Stimulated activated CD4-positive, alpha-beta T cell treated with anti-CD3 and anti-CD28 coated beads, Interleukin-1b, Interleukin-23, amount 100 ng/mL, for 4 hours (primary cell): Measurements from ENCODE around the gene DNMBP.
"Not testable (repeated sequence)": the region's sequence is repeated elsewhere in the genome, so short reads cannot be mapped to it uniquely, and the experiment has no call there.

Experiments used
- DNase-seq, 2 donors: peaks; one replicate each; pipeline ENCODE4 v3.0.0-alpha.2; 2020; ENCODE audit warnings: low read depth in 2 of 2

DNMBP gene

GRCh38 chr10:99946051-99946450, 63.7 kb downstream of the DNMBP start:
- DNase-seq: not testable (repeated sequence)

DNA sequence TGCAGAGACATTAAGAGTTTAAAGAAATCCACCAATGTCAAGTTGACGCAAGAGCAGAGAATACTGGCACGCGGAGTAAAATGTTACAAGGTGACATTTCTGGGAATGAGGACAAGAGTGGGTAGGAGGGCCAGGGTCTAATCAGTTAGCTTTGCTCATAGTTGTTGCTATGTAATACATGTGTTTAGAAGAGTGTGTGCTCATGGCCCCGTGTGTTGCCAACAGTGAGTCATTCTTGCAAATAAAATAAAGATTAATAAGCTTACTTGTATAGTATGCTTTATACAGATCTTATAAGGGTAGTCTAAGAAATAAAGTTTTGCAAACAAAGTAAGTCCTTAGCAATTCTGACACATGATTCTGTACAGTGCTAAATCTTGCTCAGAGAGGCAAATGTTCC, 64.5 kb downstream of the DNMBP start:
- DNase-seq: no peak

GRCh38 chr10:99944860-99945259, 64.9 kb downstream of the DNMBP start:
- DNase-seq: no peak

GRCh38 chr10:99943908-99944307, 65.8 kb downstream of the DNMBP start:
- DNase-seq: no peak

DNA sequence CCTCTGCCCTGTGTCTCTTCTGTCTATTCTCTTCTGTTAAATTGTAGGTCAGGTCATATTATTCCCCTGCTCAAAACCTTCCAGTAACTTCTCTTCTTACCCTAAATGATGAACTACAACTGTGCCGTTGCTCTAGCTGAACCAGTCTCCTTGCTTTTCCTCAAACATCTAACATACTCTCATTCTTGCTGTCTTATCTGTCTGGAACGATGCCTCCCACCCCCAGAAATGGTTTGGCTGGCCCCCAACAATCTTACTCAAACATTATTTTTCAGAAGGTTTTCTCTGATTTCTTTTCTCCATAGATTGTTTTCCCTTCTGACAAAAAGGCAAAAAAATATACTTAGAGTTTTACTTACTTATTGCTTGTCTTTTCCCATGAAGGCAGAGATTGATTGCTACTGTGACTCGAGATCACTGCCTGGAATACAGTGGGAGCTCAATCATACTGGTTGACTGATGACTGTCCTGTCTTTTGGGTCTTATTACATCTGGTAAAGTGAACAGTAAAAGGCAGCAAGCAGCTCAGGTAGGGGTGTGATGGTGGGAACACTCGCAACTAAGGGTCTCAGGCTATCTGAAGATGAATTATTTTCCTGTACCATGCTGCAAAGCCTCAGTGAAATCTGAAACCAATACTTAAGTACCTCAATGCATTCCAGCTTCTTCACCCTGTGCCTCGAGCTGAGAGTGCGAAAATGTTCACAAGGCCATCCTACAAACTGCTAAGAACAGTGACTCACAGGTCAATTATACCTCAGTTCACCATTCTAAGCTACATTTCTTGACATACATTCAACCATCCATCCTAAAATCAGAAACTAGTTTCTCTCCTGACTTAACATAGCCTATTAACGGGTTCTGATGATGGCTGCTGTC, 67.6 kb downstream of the DNMBP start:
- DNase-seq: no peak

GRCh38 chr10:99938563-99938962, 71.2 kb downstream of the DNMBP start:
- DNase-seq: no peak

- DNase-seq: no peak
These were observed 72.1 kb downstream of the DNMBP start for GRCh38 chr10:99937630-99938029.

DNA sequence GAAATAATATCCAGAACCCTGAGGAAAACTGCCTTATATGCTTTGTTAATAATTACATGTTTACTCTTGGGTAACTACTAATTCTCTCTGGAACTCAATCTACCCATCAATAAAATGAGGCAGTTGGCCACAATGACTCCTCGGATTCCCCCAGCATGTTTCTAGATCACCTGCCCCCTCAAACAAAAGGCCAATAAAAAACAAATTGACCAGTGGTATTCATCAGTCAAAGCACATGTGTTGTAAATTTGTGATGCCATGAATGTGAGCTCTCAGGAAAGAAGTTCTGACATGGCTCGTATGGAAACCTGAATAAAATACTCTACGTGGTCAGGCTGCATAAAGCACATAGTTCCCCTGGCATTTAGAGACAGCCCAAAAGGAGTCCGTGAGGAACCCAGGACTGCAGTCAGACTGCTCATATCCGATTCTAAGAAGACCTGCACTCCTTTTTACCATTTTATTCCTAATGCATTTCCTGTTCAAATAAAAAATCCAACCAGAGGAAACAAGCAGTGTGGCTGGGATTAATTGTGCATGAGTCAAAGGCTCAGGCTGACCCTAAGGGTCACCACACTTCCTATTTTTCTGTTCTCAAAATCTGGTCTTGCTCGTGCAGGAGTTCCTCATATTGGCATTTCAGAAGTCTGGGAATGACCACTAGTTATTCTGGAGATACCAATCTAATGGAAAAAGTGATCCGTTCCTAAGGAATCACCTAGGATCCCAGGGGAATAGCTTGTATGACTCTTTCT, 77.4 kb downstream of the DNMBP start:
- not testable (repeated sequence) for DNase-seq

- DNase-seq: no peak
These were observed 78.8 kb downstream of the DNMBP start for GRCh38 chr10:99930731-99931550.

DNA sequence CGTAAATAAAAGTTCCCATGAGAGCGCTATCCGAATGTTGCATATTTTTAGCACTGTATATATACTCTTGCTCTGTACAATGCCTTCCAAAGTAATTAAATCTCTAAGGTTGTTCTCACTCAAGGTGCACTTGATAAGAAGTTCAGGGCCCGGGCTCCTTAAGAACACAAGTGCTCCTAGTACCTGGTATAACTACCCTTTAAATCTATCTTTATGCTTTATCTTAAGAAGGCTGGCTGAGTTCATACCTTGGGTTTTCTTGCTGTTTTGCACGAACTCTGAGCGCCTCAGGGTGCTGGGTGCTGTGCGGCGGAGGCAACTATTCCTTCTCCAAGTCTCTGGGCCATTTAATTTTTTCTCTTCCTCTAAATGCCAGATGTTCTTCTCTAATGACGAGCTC, 80.4 kb downstream of the DNMBP start:
- DNase-seq: no peak

- DNase-seq: no peak
These were observed 81.9 kb downstream of the DNMBP start for GRCh38 chr10:99927721-99928280.

- DNase-seq: no peak
These were observed 82.6 kb downstream of the DNMBP start for GRCh38 chr10:99926925-99927720.

DNA sequence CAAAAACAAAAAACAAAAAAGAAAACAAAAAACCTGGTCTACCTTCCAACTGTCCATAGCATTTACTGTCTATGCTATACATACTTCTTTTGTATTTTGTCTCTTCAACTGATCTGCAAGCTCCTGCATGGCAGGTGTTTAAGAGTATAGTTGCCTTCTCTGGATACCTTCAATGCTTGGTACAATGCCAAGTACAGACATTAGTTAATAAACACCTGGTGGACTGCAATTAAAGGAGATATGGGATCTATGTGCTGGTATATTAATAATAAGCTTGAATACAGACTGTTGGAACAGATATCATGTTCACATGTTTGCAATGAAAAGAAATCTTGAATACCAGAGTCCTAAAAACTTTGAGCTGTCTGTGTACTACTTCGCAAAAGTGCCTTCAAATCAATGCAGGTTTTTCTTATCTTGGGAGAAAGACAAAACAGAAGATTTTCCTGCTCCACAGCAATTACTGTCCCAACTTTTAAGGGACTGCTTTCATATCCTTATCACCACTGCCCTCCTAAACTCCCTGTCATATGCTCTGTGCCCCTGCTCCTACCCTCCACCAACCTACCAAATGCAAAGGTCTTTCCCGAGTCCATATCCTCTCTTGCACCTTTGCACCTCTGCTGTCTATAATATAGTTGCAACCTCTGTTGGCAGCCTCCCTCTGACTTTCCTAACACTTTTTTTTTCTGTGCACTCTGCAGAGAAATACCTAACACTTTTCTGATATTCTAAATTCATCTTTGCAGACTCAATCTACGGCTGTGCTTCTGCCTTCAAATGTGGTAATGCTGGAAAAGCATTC, 85.1 kb downstream of the DNMBP start:
- DNase-seq: no peak

GRCh38 chr10:99921948-99922347, 87.8 kb downstream of the DNMBP start:
- DNase-seq: no peak

- no peak for DNase-seq
These were observed 88.8 kb downstream of the DNMBP start for GRCh38 chr10:99920901-99921300.

GRCh38 chr10:99920486-99920885, 89.3 kb downstream of the DNMBP start:
- DNase-seq: no peak

GRCh38 chr10:99917963-99918825, 91.6 kb downstream of the DNMBP start:
- no peak for DNase-seq

- no peak for DNase-seq
These were observed 93.0 kb downstream of the DNMBP start for GRCh38 chr10:99916776-99917175.

- DNase-seq: no peak
These were observed 94.3 kb downstream of the DNMBP start for GRCh38 chr10:99915414-99915813.
